GM13977 (cell line): ENCODE measurements around the gene LMAN1L.

Experiments
- DNase-seq: peaks from one replicate; pipeline ENCODE4 v3.0.0; 2012; ENCODE audit warnings: low spot score
- in situ Hi-C: fragments of 300-500 bp; cut with MboI; formaldehyde crosslinking; loops from one replicate; pipeline ENCODE4 v1.12.0; 2022; ENCODE audit warnings: low sequenced_read_pairs, low pct_unique_long_range_greater_than_20kb, mixed read lengths, inconsistent platforms; ENCODE audit not compliant: unreplicated experiment
- TF ChIP-seq, protein P1 (sequence below): IDR thresholded peaks from 2 replicates; pipeline ENCODE4 v1.5.1; 2012; ENCODE audit warnings: mild to moderate bottlenecking, control low read depth; ENCODE audit not compliant: insufficient read depth; ENCODE audit errors: extremely low read depth, missing control alignments

LMAN1L gene

DNA sequence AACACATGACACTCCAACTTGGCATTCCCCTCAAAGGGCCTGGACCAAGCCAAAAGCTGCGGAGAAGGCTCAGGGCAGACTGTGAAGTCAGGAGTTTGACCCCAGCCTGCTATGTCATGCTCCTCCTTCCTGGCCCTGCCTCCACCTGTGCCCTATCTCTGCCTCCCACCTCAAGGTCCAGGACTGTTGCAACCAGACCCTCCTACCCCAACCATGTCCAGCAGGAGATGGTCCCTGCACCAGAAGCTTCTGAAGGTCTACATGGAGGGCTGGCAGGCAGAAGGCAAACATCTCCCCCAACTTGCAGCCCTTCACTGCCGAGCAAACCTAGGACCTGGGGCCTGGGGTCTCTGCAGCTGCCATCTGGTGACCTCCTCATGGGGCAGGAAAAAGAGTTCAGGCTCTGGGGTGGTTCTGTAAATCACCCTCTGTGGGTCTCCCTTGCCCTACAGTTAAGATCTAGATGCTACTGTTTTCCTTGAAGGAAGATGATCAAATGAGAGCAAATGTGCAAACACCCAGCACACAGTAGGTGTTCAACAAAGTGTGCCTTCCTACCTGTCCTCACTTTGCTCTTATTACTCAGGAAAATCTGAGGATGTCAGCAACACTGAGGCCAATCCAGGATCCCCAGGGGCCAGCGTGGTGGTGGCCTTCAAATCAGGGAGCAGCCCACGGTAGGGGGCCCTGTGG is 42.3 kb upstream of the LMAN1L start:
- in situ Hi-C loops = no loop called here
- no peak for DNase-seq
- TF ChIP-seq, protein P1, sequence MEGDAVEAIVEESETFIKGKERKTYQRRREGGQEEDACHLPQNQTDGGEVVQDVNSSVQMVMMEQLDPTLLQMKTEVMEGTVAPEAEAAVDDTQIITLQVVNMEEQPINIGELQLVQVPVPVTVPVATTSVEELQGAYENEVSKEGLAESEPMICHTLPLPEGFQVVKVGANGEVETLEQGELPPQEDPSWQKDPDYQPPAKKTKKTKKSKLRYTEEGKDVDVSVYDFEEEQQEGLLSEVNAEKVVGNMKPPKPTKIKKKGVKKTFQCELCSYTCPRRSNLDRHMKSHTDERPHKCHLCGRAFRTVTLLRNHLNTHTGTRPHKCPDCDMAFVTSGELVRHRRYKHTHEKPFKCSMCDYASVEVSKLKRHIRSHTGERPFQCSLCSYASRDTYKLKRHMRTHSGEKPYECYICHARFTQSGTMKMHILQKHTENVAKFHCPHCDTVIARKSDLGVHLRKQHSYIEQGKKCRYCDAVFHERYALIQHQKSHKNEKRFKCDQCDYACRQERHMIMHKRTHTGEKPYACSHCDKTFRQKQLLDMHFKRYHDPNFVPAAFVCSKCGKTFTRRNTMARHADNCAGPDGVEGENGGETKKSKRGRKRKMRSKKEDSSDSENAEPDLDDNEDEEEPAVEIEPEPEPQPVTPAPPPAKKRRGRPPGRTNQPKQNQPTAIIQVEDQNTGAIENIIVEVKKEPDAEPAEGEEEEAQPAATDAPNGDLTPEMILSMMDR = no peak

DNA sequence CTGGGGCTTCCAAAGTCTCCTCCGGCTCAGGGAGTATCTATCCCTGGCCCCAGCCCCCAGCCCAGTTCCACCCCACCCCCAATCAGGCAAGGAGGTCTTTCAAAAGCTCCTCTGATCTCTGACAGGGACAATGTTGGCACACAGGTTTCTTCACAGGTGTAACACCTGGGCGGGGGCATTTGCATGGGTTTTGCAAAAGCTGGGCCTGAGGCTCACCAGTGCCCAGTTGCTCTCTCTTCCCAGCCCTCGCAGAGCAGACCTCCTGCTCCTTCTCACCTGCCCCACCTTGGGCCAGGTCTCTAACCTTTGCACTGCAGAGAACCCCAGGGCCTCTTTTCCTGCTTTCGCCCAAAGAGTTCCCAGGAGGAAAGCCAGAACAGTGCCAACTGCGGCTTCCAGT is 39.3 kb upstream of the LMAN1L start:
- no peak for DNase-seq
- in situ Hi-C loops = no loop called here
- TF ChIP-seq, protein P1 = no peak

DNA sequence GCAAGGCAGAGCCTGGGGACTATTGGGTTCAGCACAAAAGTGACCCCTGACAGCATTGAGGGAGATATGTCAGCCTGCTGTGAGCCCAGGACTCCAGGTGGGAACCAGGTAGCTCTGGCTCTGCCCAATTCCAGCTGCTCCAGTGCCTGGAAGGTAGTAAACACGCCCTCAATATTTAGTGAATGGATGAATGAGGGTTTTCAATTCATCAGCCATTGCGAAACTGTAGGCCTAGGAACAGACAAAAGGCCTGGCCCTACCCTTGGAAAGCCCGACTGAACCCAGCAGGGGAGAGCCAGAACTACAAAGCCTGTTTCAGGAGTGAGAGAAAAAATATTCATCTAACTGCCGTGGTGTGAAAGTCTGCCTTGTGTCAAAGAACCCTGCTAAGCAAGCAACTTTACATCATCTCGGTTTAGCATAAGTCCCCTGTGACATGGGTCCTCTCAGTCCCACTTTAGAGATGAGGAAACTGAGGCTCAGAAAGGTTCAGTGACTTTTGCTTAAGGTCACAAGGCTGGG is 38.8 kb upstream of the LMAN1L start:
- no peak for DNase-seq
- TF ChIP-seq, protein P1 = no peak
- in situ Hi-C loops = no loop called here

DNA sequence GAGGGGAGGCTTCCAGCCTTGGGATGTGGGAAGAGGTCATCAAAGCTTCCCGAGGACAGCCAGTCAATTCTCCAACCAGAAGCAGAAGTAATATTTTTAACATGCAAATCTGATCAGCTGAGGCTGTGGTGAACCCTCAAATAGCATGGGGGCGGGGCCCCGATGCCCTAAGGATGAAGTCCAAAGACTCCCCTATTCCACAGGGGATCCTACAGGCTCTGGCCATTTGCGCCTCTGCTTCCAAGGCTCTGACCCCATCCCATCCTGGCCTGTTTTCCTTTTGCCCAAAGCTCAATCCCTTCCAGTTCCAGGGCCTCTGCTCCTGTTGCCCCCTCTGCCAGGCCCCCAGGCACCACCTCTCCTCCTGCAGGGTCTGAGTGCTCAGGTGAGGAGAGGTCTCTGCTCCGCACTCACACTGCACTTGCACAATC is 37.5 kb upstream of the LMAN1L start:
- TF ChIP-seq, protein P1 = no peak

DNA sequence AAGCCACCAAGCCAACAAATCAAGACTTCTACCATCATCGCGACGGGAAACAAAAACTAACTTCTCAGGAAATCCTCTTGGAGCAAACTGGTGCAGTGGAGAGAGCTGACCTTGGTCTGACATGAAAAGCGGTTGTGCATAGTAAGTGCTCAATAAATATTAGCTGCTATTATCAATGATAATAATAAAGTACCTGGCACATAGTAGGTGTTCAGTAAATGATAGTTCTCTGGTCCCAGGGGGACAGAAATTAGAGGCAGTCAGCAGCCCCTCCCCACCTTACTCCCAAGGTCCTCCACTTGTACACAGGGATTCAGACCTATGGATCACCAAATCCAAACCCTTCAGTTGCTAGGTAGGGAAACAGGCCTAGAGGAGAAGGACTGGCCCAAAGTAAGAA is 36.7 kb upstream of the LMAN1L start:
- no peak for DNase-seq
- TF ChIP-seq, protein P1 = no peak
- in situ Hi-C loops = no loop called here

More for the DNA sequence above, 37.5 kb upstream of the LMAN1L start:
- no peak for DNase-seq
- in situ Hi-C loops = no loop called here

DNA sequence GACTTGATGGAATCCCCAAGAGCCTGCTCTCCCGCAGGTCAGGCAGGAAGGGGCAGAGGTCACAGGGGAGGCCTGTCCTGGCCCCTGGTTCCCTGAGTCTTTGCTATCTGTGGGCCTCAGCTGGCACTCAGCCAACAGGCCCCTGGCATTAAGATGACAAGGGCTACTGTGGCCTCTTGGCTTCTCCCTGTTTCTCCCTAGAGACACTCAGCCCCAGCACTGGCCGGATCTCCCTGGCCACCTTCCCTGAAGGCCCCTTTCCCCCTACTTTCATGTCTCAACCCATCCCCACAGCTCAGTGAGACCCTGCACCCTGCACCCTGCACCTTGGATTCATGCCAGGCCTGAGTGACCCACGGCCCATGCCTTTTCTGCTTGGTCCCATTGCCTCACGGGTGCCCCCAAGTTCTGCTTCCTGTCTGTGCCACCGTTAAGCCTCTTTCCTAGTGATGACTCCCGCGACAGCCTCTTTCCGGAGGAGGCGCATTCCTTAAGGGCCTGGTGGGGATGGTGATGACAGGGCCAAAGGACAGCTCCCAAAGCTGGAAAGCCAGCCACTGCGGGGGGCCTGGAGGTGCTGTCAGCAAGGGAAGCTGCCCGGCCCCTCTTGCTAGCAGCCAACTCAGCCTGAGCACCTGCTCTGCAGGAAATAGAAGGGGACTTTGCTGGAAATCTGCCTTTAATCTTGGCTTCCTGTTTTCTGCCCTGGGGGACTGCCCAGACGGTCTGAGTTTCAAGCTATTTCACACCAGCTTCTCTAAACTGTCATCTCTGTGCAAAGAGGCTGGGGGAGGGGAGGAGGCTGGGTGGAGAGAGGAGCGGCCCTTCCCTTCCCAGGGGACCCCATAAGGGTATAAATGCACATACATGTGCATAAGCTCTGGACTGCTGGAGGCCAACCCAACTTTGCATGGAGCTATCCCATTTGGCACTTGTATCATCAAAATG is 35.5 kb upstream of the LMAN1L start:
- TF ChIP-seq, protein P1 = no peak
- DNase-seq = peak; percentile 86
- in situ Hi-C loops = no loop called here
